ENCODE data around the gene LDLRAD3.

- TF ChIP-seq, protein P1, sequence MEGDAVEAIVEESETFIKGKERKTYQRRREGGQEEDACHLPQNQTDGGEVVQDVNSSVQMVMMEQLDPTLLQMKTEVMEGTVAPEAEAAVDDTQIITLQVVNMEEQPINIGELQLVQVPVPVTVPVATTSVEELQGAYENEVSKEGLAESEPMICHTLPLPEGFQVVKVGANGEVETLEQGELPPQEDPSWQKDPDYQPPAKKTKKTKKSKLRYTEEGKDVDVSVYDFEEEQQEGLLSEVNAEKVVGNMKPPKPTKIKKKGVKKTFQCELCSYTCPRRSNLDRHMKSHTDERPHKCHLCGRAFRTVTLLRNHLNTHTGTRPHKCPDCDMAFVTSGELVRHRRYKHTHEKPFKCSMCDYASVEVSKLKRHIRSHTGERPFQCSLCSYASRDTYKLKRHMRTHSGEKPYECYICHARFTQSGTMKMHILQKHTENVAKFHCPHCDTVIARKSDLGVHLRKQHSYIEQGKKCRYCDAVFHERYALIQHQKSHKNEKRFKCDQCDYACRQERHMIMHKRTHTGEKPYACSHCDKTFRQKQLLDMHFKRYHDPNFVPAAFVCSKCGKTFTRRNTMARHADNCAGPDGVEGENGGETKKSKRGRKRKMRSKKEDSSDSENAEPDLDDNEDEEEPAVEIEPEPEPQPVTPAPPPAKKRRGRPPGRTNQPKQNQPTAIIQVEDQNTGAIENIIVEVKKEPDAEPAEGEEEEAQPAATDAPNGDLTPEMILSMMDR (IDR thresholded peaks at IDR 0.05), result no peak
- no peak for TF ChIP-seq EP300 (IDR thresholded peaks at IDR 0.05; ENCODE audit: low read depth)
Measured at GRCh38 chr11:35995681-35996271, 51.9 kb downstream of the LDLRAD3 start.
